Stimulated activated CD8-positive, alpha-beta memory T cell treated with anti-CD3 and anti-CD28 coated beads, Interleukin-12 subunit alpha, Interleukin-12 subunit beta, amount 100 ng/mL, for 4 hours (primary cell): Measurements from ENCODE around the gene SMARCAL1.

Source experiments
- DNase-seq: peaks from one replicate; pipeline ENCODE4 v3.0.0-alpha.2; 2020; ENCODE audit warnings: low read depth

Gene SMARCAL1

DNA sequence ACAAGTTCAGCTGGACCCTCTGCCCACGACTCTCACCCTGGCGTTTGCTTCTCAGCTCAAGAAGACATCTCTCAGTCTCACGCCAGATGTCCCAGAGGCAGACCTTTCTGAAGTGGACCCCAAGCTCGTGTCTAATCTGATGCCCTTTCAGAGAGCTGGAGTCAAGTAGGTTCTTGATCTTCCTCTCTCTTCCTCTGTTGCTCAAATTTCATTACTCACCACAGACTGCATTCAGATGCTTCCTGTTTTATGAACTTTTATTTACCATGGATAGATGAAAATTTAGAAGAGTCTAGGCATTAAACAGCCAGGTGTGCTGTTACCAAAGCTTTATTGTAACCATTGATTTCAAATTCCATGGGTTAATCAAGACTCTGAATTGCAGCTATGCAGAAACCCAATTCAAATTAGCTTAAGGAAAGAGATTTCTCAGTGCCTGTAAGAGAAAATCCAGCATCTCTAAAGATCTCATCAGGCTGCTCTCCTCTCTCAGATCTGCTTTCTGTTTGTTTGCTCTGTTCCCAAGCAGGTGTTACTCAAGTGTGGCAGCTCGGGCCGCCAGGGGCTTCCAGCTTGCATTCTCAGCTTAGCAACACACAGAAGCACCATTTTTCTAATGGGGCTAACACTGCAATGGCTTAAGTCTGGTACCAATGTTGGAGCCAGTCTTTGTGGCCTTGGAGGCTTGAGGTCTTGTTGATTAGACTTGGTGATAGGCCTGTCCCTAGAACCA lies 16.5 kb downstream of the SMARCAL1 start:
- no peak for DNase-seq

DNA sequence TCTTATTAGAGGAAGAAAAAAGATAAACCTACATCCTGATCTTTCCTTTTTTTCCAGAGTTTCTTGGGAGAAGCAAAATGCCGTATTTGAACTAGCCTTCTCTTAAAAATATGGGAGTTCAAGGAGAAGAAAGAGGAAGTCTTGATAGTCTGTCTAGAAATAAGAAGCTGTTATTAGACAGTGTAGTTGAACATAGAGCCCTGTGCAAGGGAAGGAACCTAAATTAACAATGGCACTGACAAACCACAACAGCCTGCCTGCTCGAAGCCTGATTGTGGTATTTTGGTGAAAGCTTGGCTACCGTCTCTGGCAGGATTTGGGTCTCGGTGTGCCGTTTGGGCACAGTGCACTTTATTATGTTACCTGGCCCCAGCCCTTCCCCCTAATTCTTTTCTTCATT lies 17.1 kb downstream of the SMARCAL1 start:
- DNase-seq: no peak

DNA sequence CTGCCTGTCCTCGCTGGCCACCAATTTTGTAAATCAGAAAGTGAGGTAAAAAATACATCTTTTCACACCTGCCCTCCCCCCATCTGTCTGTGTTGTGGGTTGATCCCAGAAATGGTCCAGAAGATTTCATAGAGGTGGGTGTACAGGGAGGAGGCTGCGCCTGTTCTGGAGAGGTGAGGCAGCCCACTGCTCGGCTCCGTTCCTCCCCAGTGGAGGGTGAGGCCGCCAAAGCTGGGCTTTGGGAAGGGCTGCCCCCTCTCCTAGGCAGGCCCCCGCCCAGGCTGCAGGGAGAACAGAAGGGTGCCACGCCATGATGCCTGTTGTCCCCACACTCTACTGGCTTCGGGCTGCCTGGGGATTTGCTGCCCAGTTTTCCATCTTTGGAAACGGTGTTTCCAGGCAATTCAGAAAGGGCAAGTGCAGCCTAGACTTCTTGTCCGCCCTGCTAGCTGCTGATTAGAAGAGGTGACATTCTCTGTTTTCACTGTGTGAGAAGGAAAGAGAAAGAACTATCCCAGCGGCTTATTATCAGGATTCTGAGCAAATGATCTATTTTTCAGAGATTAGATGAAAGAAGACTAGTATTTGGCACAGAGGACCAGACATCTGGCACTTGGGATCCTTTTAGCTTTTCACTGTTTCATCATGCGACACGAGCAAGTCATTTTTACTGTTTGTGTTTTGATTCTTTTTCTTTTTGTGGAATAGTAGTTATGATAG lies 18.7 kb downstream of the SMARCAL1 start:
- no peak for DNase-seq

DNA sequence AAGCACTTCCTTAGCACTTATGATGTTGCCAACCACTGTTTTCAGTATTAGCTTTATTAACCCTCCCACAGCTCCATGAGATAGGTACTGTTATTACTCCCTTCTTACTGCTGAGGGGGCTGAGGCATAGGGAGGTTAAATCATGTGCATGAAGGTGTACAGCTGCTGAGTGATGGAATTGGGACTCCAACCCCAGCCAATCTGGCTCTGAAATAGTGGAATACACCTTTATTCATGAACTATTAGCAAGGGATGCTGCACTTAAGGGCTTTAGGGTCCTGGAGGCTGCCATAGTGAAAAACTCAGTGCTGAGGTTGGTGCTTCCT lies 19.2 kb downstream of the SMARCAL1 start:
- no peak for DNase-seq

DNA sequence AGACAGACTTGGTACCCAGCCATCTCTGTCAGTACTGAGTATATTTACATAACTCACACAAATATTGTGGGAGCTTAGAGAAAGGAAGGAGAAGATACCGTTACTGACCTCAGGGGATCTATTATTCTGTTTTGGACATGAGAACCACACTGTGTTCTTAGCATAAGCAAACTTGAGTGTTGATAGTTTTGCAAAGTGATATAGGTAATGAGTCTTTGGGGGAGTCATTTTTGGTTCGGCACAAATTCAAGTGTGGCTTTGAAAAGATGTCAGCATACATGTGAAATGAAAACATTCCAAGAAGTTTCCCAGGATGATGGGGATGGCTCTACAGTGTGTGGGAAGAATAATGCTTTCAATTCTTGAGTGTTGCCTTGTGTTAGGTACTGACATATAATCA lies 24.1 kb downstream of the SMARCAL1 start:
- DNase-seq: no peak

DNA sequence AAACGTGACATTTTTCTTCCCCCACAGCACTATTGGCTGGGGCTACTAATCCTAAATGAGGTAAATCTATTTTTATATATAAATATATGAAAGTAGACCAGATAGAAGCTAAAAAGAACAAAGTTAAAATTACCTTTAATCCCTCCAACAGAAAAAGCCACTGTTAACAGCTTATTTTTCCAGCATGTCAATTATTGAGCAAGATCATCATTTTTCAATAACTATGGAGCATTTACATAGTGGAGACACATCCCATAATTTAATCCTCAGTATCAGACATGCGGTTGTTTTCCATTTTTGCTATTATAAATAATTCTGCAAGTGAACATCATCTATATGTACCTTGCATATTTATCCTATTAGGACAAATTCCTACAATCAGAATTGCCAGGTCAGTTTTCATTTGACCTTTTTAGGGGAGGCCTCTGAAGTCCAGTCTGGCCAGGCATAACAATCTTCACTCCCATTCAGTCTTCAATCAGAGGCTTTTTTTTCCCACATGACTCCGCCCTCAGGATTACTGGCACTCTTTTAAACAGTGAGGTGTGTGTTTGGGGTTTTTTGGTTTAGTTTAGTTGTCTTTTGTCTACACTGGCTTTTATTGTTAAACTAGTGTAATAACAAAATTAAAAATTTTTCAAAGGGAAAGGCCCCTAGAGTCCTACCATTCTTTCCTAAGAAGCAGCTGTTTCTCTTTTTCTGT lies 29.2 kb downstream of the SMARCAL1 start:
- no peak for DNase-seq

DNA sequence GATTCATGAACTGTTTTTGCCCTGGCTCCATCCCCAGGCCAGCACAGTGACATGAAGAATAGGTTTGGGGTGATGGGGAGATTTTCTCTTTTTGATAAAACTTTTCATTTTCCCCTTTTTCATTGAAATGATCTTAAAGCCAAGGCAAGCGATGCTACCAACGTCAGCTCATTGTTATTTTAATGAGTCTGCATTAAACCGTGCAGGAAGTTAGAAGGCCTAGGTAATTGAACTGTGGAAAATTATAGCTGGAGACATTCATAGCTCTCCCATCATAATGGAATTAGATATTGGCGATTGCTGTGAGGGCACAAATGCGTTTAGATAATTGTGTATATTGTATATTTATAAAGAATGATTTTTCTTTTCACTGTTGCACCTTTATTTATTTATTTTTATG lies 33.2 kb downstream of the SMARCAL1 start:
- no peak for DNase-seq

DNA sequence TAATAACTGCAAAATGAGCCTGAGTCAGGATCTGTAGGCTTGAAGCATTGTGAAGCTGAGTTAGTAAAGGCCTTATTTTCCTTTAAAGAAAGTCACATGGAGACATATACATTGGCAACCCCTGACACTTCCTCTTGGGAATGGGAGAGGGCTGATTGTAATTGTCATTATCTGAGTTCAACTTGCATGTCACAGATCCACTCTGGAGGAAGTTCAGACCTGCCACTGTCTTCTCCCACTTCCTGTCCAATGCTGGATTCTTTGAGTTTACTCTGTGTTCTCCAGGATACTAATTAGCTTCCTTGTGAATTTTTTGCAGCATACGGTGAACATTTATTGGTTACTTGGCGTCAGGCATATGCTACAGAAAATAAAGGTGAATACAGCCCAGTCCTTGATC lies 34.1 kb downstream of the SMARCAL1 start:
- no peak for DNase-seq

DNA sequence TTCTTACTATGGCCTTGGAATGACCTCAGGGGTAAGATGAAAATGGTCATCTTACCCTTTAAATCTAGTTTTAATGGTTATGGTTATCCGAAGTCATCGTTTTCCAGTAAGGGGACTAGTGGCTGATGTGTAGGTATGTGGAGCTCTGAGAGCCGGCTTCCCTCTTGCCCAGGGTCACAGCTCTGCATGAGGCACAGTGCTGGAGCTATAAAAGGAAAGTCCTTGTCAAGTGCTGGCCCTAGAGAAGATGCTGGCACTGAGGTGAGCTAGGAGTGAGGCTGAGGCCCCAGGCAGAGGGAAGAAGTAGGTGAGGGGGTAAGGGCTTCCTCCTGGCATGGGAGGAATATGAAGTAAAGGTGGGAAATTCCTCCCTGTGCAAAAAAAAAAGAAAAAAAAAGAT lies 35.0 kb downstream of the SMARCAL1 start:
- no peak for DNase-seq

DNA sequence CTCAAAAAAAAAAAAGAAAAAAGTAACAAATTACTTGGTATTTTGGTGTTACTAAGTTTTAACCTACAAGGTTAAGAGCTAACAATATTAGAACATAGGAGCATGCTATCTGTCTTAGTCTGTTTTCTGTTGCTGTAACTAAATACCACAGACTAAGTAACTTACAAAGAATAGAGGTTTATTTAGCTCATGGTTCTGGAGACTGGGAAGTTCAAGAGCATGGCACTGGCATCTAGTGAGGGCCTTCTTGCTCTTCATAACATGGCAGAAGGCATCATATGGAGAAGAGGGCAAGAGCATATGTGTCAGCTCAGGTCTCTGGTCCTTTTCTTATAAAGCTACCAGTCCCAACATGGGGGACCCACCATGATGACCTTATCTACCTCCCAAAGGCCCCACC lies 36.5 kb downstream of the SMARCAL1 start:
- no peak for DNase-seq

DNA sequence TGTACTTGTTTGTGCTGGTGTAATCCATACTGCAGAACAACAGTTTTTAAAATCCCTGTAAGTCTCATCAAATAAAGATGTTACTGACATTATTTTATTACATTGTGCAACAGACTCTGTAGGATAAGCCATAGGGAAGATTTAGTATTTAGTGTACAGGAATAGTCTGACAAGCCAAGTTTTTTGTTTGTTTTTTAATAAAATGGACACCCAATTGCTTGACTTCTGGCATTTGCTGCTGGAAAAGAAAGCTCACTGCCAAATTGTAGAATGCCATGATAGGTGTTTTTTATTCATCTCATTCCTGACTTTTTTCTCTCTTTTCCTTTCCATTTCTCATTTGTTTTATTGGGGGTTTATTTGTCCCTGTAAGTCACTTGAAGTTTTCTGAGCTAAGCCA lies 38.1 kb downstream of the SMARCAL1 start:
- DNase-seq: no peak

DNA sequence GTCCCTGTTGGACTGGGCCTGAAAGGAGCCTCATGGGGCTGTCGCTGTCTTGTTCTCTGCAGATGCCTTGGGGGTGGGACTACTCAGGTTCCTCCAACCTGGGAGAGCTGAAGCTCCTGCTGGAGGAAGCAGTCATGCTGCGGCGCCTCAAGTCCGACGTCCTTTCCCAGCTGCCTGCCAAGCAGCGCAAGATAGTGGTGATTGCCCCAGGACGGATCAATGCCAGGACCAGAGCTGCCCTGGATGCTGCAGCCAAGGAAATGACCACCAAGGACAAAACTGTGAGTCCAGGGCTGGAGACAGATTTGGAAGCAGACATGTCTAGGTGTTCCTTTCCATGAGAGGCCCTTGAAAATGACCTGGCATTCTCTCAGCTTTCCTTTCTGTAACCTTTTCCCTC lies 38.5 kb downstream of the SMARCAL1 start:
- DNase-seq: no peak

DNA sequence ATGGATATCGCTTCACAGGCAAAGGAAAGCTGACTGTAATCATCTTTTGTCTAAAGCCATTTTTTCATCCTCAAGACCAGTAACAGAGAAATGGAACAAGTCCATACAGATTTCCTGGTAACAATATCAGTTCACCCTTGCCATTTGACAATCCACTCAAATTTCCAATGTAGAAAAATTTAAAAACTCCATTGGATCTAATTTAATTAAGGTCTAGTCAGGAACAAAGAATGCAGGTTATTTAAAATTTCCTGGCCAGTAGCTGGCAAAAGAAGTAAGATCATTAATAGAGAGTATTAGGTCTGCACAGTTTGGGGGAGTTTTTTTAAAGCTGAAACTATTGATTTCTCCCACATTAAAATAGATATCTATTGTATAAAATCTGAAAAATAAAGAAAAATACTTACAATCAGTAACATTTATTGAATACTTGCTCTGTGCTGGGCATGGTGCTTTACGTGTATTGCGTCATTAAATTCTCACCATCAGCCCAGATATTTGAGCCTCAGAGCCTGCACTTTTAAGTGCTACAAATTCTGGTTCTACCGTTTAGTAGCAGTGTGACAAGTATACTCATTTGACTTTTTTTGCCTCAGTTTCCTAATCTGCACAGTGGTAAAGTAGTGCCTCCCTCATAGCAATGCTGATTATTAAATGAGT lies 41.8 kb downstream of the SMARCAL1 start:
- DNase-seq: no peak

DNA sequence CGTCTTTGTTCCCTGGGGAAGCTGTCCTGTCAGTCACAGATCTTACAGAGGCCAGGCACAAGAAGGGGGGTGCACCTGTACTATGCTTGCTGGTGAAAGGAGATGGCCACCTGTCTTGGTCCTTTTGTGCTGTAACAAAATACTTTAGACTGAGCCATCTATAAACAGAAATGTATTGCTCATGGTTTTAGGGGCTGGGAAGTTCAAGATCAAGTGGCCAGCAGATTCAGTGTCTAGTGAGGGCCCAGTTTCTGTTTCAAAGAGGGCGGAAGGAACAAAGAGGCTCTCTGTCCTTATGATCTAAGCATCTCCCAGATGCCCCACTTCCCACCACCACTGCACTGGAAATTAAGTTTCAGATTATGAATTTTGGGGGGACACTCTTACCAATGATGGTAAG lies 50.9 kb downstream of the SMARCAL1 start:
- no peak for DNase-seq

DNA sequence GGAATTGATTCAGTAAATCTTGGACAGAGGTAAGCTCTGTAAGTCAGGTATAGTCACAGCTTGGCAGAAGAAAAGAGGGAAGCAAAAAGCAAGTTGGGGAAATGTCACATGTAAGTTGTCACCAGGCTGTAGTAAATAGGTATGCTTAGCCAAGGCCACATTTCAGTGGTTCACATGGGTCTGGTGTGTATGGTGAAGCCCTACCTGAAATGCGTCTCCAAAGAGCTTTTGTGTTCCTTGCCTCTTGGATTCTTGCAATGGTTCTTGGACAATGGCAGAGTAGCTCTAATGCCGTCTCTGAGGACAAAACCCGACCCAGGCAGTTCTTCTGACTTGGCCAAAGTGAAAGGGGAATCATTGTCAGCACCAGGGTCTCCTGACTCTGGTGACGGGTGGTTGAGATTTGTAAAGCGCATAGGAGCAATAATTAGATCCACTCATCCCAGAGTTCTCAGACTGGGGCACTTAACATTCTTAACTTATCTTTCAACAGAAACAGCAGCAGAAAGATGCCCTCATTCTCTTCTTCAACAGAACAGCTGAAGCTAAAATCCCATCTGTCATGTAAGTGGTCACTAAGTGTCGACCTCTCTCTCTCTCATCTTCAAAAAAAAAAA lies 51.9 kb downstream of the SMARCAL1 start:
- no peak for DNase-seq

DNA sequence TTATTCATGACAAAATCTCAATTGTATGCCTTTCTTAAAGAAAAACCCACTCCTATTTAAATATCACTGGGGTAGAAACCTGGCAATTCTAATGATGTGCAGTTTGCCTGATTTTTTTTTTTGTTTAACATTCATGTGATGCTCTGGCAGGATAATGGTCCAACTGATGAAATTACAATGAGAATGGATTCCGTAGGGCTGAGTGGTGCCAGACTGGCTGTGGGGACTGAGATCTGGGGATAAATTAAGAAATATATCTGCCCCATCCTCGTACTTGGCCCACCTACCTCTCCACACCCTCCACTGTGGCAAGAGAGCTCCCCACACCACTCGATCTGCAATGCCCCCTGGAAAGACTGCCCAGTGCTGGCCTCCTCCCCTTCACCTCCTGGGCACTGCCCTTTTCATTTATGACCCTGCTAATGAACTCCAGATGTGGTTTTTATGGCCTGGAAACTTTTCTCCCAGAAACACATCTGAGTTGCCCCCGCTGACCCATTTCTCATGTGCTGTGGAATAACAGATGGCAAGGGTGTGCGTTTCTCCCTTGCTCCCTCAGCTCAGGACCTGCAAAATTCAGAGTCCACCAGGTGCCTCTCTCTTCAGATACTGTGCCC lies 53.4 kb downstream of the SMARCAL1 start:
- DNase-seq: no peak

DNA sequence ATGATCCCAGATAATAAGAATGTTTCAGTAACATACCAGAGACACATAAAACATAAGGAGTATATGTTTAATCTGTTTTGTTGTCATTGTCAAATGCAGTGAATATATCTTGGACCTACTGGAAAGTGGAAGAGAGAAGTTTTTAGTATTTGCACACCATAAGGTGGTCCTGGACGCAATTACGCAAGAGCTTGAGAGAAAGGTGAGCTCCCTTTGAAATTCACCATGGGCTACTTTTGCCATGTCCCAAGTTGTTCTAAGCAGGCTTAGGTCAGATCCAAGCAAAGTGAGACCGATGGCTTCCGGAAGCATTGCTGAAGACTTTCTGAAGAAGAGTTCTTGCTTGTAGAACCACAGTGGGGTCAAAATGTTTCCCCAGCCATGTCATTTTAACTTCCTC lies 55.6 kb downstream of the SMARCAL1 start:
- no peak for DNase-seq

DNA sequence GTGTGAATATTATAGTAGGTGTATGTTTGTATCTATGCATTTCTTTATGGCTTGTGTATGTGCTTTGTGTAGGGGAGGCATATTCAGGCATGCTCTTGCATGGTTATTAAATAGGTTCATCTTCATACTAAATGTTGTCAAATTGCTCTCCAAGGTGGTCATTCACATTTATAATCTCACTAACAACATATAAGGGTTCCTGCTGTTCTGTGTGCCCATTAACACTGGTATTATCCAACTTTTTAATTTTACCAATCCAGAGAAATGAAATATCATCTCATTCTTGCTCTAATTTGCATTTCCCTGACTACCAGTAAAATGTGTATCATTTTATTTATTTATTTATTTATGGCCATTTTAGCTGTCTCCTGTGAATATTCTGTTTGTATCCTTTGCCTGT lies 57.4 kb downstream of the SMARCAL1 start:
- DNase-seq: no peak

DNA sequence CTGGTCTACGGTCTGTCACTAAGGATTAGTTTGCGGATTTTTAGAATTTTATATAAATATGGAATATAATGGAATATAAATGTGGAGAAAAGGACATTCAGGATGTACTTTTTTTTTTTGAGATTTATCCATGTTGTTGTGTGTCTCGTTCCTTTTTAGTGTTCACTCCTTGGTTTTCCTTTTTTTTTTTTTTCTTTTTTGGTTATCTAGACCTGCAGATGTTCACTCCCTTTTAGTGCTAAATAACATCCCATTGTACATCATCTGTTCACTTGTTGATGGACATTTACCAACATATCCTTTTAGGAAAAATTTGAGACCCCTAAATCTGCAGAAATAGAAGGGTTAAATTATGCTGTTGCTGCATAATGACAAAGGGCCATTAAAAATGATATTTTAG lies 60.9 kb downstream of the SMARCAL1 start:
- no peak for DNase-seq

DNA sequence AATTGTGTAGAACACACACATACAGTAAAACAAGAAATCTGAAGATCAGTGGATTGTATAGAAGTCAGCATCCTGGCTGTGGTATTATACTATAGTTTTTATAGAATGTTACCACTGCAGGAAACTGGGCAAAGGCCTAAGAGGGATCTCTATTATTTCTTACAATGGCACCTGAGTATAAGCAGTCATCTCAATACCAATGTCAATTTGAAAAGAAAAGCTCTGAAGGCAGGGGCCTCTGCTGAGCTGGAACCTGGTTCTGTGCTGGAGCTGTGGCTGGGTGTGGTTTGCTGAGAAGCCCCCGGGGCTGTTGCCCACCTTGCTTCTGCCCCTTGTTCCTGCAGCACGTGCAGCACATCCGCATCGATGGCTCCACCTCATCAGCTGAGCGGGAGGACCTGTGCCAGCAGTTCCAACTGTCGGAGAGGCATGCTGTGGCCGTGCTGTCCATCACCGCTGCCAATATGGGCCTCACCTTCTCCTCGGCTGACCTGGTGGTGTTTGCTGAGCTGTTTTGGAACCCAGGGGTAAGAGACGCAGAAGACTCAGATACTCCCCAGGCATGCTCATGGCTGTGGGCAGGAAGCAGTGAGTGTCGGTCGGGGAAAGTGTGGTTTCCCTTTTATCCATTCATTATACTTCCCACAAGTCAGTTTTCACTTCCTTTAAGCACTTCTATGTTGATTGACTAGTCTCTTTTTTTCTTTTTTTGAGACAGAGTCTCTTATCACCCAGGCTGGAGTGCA lies 62.8 kb downstream of the SMARCAL1 start:
- DNase-seq: no peak

DNA sequence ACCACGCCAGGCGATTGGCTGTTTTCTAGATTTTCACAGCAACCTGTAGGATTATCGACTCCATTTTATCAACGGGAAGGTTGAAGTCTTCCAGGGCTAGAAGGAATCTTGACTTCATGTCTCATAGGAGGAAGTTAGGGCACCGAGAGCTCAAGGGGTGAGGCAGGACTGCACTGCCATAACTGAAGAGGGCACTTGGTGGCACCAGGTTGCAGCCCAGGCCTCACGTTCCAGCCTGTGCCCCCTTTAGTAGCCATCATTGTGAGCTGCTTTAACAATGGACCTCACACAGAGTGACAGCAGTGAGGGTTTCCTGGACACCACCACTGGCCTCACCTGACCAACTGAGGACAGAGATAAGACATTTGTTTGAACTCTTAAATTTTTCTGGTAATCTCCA lies 63.5 kb downstream of the SMARCAL1 start:
- no peak for DNase-seq
